AG04449 (cell line): ENCODE results near the gene HNRNPH3.
A peak's percentile ranks its signal among the peaks of the same experiment; 100 is the strongest.

Experiments used
- CTCF ChIA-PET: fragments of 350-600 bp; formaldehyde crosslinking; extraction: SDS; loops from one replicate; lab custom pipeline; 2021; ENCODE audit warnings: antibody characterized with exemption; lab: Yijun Ruan, JAX
- POLR2A ChIA-PET: fragments of 400-600, 350-600 bp; formaldehyde crosslinking; extraction: SDS; loops from one replicate; lab custom pipeline; 2020; ENCODE audit warnings: antibody characterized with exemption, inconsistent platforms; lab: Yijun Ruan, JAX
- DNase-seq: peaks from one replicate; pipeline ENCODE4 v3.0.0-alpha.2; 2010; ENCODE audit warnings: low read depth, low spot score
- H3K4me3 ChIP-seq: 2 replicates; pipeline ENCODE4 v1.5.1; 2011; ENCODE audit warnings: low read depth, mild to moderate bottlenecking, control low read depth, low read length
- CTCF ChIP-seq: IDR thresholded peaks from one replicate; pipeline ENCODE4 v1.5.1; 2011; ENCODE audit warnings: mild to moderate bottlenecking, moderate library complexity, low read length, control low read depth, inconsistent platforms; ENCODE audit not compliant: insufficient read depth; ENCODE audit errors: missing control alignments

HNRNPH3 gene

DNA sequence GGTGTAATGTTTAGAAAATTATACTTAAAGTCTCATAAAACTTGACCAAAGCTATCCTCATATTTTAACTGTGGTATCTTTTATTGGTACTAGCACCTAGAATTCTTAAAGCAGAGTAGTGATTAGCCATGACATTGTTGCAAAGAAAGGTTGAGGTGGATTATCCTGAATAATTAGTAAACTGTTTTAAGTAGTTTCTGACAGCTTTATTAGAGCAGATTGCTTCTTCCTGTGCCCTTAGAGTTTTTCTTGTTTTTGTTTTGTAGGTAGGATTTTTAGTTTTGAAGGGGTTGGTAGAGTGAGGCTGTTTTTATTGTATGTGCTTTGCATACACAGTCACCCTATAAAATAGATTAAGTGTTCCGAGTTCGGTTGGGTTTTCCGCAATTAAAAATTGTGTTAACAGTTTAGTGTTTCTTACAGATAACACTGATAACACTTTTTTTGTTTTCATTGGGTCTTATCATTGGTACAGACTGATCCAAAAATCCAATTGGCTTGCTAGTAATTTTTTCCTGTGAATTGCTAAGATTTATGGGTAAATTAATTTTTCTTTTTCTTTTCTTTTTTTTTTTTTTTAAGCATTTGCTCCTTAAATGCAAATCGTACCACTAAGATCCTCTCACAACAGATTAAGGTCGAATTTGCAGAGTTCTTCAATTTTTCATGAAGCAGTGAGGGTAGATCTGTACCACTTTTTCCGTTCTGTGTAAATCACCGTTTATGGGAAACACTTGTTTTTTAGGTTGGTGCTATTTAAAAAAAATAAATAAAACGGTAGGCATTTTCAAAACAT lies 3.0 kb downstream of the HNRNPH3 start:
- ChIA-PET CTCF (interaction anchor here (1.2 to 4.9 kb wide), 3 partner anchors 14 to 480 kb away, joined by 3 to 33 read pairs (median 8); no protein-coding TSS in a partner anchor), POLR2A (no interaction called here)
- peak overlapping the region; percentile 91 for H3K4me3 ChIP-seq
- no peak for DNase-seq
- TF ChIP-seq CTCF: no peak

DNA sequence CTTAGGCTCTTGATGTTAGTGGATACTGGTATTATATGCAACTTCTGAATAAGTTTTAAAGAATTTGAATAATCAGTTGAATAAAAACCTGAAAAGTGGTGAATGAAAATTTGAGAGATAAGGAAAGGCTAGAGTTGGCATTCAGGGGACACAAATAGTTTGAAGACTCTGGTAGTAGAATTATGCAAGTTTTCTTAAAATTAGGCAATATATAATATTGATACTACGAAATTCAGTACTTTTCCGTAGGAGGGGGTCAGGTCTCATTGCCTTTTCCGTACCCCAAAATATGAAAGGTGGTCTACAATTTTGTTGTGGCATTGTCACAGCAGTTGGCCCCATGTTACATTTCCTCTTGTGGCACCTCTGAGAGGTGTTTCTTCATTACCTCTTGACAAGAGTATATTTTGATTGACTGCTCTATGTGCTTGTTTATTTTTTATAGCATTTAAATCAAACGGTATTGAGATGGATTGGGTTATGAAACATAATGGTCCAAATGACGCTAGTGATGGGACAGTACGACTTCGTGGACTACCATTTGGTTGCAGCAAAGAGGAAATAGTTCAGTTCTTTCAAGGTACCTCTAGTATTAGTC lies 5.0 kb downstream of the HNRNPH3 start:
- ChIA-PET POLR2A (no interaction called here), CTCF (no interaction called here)
- no peak for DNase-seq
- no peak for TF ChIP-seq CTCF
- H3K4me3 ChIP-seq: no peak overlapping the region

DNA sequence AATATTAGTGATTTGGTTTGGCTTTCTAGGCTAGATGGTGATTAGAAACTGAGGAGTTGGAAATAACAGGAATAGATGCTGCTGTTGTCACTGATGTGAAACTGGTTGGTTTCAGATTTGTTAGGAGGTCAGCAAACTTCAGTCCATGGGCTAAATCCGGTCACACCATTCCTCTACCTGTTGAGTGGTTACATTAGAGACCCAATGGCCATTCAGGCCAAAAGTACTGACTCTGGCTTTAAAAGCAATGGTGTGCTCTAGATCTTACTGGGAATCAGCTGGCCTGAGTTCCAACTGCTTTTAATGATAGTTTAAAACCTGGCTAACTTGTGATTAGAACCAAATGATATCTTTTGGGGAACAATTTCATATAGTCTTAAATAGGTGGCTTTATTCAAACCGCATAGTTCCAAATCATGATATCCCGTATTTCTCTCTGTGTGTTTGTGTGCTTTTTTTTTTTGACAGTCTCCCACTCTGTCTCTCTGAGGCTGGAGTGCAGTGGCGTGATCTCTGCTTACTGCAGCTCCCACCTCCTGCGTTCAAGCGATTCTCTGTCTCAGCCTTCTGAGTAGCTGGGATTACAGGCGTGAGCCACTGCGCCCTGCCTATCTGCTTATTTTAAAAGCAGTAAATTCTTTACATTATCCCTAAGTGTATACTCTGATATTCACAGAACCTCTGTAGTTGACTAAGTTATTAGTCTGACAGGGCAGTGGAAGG lies 8.7 kb downstream of the HNRNPH3 start:
- TF ChIP-seq CTCF: no peak
- H3K4me3 ChIP-seq: no peak overlapping the region
- CTCF ChIA-PET: interaction anchor here (1.3 to 2.2 kb wide), 2 partner anchors 8 to 126 kb away, joined by 4 to 18 read pairs; no protein-coding TSS in a partner anchor
- DNase-seq: no peak
- POLR2A ChIA-PET: no interaction called here

DNA sequence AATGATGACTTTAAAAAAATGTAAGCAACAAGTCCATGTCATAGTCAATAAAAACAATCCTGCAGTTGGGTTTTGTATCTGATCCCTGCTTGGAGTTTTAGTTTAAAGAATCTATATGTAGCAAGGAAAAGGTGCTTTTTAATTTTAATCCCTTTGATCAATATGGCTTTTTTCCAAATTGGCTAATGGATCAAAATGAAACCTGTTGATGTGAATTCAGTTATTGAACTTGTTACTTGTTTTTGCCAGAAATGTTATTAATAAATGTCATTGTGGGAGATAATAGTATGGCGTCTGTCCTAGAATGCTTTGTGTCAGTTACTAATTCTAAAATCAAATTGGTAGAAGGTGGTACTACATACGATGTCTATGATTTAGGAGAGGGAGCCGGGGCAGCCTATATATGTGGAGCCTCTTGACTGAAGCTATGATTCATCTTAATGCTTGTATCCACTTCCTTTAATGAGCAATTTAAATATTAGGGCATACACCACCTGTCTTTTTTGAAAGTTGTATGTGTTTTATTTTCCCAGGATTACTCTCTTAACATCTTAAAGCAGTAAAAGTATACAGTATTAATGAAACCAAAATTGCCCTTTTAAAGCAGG lies 11.1 kb downstream of the HNRNPH3 start:
- H3K4me3 ChIP-seq: no peak overlapping the region
- TF ChIP-seq CTCF: no peak
- CTCF ChIA-PET: interaction anchor here (1.0 kb wide), 1 partner anchor 9 kb away, joined by 4 read pairs; no protein-coding TSS in a partner anchor
- no peak for DNase-seq
- POLR2A ChIA-PET: no interaction called here

GRCh38 chr10:68345621-68346020 lies 13.8 kb downstream of the HNRNPH3 start:
- H3K4me3 ChIP-seq: no peak overlapping the region
- ChIA-PET POLR2A (no interaction called here), CTCF (interaction anchor here (1.0 to 1.2 kb wide), 2 partner anchors 25 to 552 kb away, joined by 3 read pairs; no protein-coding TSS in a partner anchor)
- no peak for TF ChIP-seq CTCF
- no peak for DNase-seq
